Measurements from ENCODE around the gene C11orf98.
"Not testable (repeated sequence)": the region's sequence is repeated elsewhere in the genome, so short reads cannot be mapped to it uniquely, and the experiment has no call there.

Gene C11orf98

DNA sequence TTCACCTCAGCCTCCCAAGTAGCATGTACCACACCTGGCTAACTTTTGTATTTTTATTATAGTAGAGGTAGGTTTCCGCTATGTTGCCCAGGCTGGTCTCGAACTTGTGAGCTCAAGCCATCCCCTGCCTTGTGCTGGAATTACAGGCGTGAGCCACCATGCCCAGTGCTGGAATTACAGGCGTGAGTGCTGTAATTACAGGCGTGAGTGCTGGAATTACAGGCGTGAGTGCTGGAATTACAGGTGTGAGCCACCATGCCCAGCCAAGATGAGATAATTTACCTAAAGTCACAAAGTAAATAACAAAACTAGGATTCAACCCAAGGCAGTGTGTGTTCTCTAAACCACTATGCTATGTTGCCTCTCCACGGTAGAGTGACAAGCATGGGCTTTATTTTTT lies 17.5 kb upstream of the C11orf98 start:
- no peak for DNase-seq (ENCODE audit: low spot score)

DNA sequence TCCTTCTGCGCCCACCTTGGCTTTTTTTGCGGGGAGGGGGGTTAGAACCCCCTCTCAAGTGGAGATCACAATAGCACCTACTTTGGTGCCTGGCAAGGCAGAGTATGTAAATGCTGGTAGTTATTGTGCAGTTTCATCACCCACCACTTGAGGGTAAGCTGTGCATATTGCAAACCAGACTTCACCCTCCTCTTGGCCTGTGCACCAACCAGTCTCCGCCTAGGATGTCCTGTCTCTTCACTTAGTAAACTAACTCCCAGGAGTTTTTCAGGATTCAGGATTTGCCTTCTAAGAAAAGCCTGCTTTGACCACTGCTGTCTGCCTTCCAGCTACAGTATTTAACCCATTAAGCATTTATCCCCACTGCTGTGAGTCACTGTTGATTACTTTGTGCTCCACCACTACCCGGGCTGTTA lies 15.8 kb upstream of the C11orf98 start:
- peak; percentile 91 for DNase-seq (ENCODE audit: low spot score)

DNA sequence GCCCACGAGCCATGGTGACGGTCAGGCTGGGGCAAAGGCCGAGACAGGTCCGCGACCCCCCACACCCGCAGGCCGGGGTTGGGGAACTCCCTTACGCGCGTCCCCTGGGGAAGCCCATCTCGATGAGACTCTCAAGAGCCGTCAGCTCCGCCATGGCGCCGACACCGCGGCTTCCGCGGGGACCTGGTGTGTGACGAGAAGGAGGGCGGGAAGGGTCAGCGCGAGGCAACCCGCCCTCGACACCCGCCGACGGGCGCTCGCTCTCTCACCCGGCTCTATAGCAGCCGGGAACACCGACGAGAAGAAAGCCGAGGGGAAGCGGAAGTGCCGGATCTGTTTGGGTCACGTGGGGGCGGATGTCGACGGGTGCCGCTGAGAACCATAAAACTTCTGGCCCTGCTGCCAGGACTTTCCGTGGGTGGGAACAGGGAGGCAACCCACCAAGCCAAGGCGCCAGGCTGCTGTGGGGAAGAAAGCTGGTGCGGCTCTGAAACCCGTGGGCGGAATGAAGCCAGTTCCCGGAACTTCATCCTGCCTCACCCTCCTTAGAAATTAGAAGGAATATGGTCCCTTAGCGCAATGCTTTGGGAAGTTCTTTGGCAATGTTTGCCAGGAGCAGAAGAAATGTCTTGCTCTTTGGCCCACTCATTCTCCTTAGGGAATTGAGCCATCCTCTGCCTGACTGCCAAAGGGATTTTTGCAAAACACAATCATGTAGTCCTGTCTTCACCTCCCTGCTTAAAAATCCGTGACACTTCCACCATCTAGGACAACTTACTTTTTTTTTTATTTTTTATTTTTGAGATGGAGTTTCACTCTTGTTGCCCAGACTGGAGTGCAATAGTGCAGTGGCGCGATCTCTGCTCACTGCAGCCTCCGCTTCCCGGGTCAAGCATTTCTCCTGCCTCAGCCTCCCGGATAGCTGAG lies 14.0 kb upstream of the C11orf98 start, which contains the start of gene UBXN1:
Gene UBXN1, minus strand, starts transcription at position 304 of the 927 bp plus-strand sequence. Its CDS starts 150 bp downstream, at position 154.
- DNase-seq (ENCODE audit: low spot score), result peak; percentile 93

DNA sequence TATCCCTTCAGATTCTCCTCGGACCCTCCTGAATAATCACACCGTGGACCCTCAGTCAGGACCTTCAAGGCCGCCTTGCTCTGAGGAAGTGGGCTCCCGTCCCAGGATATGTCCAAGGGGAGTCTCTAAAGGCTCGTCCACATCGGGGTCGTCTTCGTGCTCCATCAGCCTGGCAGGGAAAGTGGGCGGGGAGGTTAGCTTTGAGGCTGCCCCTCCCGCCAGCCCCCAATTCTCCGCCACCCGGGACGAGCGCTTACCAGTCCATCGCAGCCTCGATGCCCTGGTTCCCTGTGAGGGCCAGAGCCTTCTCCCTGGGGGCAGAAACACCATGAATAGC lies 13.4 kb upstream of the C11orf98 start:
- no peak for DNase-seq (ENCODE audit: low spot score)

DNA sequence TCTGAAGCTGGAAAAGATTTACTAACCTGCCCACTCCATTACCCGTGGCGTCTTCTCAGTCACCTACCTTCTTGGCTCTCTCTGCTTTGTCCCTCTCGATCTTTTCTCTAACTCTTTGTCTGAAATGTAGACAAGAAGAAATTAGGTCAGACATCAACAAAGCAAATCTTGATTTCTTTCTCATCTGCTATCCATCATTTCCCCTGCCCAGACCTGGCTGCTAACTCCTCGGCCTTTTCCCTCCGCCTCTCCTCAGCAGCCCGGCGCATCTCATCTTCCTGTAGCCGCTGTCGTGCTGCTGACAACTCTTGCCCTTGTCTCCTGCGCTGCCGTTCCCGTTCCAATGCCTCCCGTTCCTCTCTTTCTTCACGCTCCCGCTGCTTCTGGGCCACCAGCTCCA lies 12.7 kb upstream of the C11orf98 start:
- no peak for DNase-seq (ENCODE audit: low spot score)

DNA sequence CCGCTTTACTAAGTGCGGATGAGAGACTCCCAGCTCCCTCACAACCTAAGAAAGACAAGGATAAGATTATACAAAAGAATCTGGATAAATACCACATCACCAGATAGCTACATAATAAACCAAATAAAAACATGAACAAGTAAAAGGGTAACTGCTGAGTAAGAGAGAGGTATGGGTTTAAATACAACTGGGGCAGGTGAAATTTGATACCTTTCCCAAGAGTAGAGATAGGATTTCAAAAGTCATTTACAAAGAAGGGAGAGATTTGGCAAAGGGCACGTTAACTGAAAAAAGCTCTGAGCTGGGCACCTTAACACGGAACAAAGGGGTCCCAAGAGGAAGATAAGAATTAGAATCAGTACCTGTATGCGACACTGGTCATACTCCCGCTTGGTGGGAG lies 12.1 kb upstream of the C11orf98 start:
- no peak for DNase-seq (ENCODE audit: low spot score)

DNA sequence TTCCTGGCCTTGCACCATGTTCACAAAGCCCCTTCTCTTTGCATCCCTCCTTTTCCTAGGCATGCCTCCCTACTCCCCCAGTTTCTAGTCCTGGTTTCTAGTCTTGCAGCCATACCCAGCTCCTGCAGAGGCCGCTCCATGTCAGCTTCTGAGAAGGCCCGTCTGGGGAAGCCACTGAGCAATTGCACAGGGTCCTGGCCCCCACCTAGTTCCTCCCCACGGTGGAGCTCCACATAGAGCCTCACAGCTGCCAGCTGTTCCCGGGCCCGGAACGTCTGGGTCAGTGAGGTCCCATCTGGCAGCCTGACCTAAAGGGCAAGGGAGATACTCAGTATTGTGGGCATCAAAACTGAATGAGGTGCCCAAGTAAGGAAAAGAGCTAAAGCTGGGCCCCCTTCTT lies 11.7 kb upstream of the C11orf98 start:
- DNase-seq (ENCODE audit: low spot score), result no peak

DNA sequence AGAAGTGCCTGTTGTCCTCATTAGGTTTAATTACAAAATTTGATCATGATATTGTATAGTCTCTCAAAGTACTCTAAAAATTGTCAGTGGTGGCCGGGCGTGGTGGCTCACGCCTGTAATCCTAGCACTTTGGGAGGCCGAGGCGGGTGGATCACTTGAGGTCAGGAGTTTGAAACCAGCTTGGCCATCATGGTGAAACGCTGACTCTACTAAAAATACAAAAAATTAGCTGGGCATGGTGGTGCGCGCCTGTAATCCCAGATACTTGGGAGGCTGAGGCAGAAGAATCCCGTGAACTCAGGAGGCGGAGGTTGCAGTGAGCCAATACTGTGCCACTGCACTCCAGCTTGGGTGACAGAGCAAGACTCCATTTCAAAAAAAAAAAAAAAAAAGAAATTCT lies 10.4 kb upstream of the C11orf98 start:
- DNase-seq (ENCODE audit: low spot score), result not testable (repeated sequence)

DNA sequence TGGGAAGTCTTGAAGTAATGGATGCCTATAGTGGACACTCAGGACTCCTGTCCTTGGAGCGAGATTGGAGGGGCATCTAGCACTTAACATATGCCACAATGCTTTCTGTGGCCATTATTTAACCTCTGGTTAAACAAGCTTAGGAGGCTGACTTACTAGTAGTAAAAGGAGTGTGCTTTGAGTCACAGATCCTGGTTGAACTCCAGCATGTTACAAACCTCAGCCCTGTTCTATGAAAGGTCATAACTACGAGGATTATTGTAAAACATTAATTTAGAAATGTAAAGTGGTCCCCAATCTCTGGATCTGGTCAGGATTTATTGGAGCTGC lies 8.2 kb upstream of the C11orf98 start:
- peak; percentile 57 for DNase-seq (ENCODE audit: low spot score)

DNA sequence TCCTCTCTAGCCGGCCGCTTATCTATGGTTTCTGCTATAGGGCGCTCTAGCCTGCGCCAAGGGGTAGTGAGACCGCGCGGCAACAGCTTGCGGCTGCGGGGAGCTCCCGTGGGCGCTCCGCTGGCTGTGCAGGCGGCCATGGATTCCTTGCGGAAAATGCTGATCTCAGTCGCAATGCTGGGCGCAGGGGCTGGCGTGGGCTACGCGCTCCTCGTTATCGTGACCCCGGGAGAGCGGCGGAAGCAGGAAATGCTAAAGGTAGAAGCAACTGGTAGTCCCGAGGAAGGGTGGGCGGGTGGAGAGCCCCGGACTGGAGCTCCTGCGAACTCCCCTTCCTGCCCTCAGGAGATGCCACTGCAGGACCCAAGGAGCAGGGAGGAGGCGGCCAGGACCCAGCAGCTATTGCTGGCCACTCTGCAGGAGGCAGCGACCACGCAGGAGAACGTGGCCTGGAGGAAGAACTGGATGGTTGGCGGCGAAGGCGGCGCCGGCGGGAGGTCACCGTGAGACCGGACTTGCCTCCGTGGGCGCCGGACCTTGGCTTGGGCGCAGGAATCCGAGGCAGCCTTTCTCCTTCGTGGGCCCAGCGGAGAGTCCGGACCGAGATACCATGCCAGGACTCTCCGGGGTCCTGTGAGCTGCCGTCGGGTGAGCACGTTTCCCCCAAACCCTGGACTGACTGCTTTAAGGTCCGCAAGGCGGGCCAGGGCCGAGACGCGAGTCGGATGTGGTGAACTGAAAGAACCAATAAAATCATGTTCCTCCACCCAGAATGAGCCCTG lies 6.8 kb upstream of the C11orf98 start, which contains the start of the genes LBHD1 and UQCC3:
Gene LBHD1, minus strand, starts transcription at position 660 of the 782 bp plus-strand sequence. CDS start 2,236 bp downstream, outside the sequence.
Gene UQCC3, plus strand, starts transcription at position 66 of the 782 bp plus-strand sequence. Its CDS starts 73 bp downstream, at position 139.
- peak; percentile 92 for DNase-seq (ENCODE audit: low spot score)

DNA sequence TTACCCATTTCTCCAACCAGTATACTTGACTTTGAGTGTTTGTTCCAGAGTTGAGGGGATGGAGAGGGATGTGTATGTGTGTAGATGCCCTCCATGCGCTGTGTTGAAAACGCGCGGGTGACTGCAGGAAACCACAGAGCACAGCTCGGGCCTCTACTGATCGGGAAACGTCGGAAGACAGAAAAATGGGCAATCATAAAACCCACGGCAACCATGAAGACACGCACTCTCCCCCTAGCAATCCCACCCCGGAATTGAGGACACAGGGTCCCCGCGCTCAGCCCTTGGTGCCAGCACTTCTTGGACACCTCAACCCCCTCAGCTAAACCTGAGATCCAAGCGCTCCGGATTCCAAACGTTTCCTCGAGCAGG lies 6.2 kb upstream of the C11orf98 start:
- peak; percentile 52 for DNase-seq (ENCODE audit: low spot score)

DNA sequence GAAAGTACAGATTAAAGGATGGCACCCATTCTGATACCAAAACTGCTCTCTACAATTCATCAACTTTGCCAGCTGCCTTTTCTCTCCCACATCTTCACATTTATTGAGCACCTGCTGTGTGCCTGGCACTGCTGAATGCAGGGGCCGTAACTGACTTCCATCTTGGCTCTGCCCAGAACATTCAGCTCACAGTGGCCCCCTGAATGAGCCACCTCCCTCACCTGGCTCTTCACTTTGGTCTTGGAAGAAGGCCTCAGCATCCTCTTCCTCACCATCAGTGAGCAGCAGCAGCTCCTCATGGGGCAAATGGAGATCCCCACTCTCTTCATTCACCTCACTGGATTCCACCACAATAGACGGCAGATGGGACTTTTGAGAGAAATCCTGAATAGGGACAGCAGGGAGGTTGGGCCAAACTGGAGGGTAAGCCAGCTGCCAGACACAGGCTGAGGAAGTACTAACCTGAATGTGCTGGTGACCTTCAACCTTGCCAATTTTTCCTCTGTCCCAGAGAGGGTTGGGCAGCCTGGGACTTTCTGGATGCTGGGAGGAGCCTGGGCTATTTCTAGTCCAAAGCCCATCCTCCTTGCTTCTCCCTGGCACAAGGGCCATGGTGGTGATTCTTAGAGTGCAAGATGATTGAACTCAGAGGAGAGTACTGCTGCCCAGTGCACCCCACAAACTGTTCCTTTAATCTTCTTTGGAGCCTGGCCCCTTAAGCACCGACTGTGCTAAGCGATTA lies 4.6 kb upstream of the C11orf98 start:
- DNase-seq (ENCODE audit: low spot score), result peak; percentile 57

DNA sequence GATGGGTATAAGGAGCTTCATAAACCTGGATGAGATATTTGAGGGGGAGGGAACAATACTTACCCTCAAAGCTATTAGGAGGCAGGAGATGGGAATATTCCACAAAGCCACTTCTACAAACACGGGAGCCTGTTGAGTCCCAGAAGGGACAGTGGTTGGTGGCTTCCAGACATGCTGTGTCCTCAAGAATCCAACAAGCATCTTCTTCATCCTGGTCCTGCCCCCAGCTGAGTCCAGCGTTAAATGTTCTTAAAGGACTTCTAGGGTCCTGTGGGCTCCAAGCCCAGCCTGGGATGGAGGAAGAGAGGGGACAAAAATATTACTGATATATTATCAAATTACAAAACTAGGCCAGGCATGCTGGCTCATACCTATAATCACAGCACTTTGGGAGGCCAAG lies 2.5 kb upstream of the C11orf98 start:
- no peak for DNase-seq (ENCODE audit: low spot score)

DNA sequence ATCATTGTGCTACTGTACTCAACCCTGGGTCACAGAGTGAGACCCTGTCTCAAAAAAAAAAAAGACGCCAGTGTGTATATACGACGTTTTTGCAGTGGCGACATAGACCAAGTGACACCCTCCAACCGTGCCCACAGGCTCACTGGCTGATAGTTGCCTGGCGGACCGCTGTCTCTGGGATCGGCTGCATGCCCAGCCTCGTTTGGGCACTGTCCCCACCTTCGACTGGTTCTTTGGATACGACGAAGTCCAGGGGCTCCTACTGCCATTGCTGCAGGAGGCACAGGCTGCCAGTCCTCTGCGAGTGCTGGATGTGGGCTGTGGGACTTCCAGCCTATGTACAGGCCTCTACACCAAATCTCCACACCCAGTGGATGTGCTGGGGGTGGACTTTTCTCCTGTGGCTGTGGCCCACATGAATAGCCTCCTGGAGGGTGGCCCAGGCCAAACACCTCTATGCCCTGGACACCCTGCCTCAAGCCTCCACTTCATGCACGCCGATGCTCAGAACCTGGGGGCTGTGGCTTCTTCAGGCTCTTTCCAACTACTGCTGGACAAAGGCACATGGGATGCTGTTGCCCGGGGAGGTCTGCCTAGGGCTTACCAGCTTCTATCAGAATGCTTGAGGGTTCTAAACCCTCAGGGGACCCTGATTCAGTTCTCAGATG lies 1.4 kb upstream of the C11orf98 start:
- no peak for DNase-seq (ENCODE audit: low spot score)

DNA sequence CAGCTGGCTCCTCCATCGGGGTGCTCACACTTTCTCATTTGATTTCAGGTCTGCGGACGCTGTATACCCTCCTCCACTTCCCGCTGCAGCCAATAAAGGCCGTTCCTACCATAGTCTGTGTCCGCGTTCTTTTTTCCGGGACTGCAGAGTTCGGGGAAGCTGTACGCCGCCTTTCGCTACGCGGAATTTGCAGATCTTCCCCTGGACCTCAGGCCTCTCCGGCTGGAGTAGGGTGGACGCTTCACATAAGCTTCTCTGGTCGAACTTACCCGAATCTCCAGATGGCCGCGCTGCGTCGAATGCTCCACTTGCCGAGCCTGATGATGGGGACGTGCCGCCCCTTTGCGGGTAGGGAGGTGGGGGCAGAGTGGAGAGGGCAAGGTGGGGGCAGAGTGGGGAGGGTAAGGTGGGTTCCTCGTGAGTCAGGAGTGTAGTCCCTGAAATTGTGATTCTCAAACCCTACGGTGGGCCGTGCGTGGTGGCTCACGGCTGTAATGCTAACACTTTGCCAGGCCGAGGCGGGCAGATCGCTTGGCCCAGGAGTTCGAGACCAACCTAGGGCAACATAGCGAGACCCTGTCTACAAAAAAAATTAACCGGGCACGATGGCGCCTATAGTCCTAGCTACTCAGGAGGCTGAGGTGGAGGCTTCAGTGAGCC lies 719 bp upstream of the C11orf98 start:
- peak; percentile 70 for DNase-seq (ENCODE audit: low spot score)

DNA sequence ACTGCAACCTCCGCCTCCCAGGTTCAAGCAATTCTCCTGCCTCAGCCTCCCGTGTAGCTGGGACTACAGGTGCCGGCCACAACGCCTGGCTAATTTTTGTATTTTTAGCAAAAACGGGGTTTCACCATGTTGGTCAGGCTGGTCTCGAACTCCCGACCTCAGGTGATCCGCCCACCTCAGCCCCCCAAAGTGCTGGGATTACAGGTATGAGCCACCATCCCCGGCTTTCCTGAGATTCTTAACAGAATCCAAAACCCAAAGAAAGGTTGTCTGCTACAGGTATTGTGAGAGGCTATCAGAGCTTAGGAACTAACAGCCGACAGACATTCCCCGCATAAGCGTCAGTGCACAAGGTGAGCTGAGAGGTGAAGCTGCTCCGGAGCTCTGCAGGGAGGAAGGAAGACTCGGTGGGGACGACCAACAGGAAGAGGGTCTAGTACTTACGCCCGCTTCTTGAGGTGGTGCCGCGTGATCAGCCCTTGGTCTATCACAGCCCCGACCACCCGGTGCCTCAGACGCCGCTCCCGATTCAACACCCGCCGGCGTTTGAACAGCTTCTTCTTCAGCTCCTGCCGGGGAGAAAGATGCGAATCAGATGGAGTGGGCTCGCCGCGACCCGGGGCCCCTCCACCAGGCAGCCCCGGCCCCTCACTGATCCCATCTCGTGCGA lies 470 bp downstream of the C11orf98 start:
- peak; percentile 70 for DNase-seq (ENCODE audit: low spot score)

DNA sequence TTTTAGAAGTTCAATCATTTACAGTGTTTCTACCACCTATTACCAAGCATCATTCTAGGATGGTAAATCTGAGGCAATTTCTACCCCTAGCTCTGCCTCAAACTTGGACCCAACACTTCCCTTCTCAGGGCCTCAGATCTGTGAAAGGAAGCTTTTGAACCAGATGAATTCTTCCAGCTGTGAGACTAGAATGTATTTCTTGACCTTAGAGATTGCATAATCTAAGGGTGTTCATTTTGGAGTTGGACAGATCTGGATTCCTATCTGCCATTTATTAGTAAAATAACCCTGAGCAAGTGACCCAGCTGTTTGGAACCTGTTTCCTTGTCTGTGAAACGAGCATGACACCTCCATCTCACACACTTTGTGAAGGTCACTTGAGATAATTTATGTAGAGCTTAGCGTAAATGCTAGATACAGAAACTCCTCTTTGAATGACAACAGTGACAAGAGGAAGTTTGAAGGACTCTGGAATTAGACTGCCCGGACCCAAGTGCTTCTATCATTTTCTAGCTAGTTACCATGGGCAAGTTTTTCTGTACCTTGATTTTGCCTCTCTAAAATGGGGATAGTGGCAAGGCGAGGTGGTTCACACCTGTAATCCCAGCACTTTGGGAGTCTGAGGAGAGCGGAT lies 8.1 kb downstream of the C11orf98 start:
- DNase-seq (ENCODE audit: low spot score), result no peak

DNA sequence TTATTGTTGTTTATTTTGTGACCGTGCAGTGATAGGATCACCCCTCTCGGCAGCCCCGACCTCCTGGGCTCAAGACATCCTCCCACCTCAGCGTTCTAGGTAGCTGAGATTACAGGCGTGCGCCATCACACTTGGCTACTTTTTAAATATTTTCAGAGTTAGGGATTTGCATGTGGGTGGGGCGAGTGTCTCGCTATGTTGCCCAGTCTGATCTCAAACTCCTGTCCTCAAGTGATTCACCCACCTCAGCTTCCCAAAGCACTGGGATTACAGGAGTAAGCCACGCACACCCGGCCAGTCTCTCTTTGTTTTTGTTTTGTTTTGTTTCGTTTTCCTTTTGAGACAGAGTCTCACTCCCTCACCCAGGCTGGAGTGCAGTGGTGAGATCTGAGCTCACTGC lies 10.7 kb downstream of the C11orf98 start:
- DNase-seq (ENCODE audit: low spot score), result no peak

DNA sequence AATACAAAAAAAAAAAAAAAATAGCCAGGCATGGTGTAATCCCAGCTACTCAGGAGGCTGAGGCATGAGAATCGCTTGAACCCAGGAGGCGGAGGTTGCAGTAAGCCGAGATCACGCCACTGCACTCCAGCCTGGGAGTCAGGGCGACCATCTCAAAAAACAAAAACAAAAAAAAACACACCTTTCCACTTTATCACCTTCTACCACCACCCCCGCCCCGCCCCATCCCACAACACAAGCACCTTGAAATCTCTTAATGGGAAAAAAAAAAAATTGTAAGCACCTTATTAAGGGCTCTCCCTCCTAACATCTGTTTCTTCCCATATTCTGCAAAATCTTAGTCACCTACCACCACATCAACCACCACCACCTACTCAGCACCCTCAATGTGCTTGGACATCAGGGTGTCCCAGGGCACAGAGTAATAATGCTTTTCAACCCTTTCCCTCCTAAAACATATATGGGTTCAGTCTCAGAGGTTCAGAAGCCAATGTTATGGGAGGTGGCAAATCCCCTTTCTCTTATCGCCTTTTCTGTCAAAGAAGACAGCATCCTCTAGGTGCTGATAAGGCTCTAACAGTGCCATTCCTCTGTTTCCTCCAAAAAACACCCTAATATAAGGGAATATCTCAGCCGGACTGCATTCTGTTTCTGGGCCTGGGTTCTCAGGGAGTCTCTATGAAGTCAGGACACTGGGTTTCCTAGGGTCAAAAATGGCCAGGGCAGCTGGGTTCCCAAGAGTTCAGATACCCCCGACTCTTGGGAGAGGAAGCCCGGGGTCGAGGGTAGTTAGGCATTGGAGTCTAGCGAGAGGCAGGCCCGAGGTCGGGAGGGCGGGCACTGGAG lies 12.6 kb downstream of the C11orf98 start:
- DNase-seq (ENCODE audit: low spot score), result no peak

All from RKO (cell line).